HG03575 (cell line): ENCODE results near the gene ADAMTS17.

ENCODE experiments used
- ATAC-seq: cut with Tn5 transposase; IDR thresholded peaks from one replicate; pipeline ENCODE4 v1.9.1; 2021; ENCODE audit not compliant: unreplicated experiment, insufficient number of reproducible peaks, low FRiP score; ENCODE audit errors: extremely low read depth

Gene ADAMTS17

DNA sequence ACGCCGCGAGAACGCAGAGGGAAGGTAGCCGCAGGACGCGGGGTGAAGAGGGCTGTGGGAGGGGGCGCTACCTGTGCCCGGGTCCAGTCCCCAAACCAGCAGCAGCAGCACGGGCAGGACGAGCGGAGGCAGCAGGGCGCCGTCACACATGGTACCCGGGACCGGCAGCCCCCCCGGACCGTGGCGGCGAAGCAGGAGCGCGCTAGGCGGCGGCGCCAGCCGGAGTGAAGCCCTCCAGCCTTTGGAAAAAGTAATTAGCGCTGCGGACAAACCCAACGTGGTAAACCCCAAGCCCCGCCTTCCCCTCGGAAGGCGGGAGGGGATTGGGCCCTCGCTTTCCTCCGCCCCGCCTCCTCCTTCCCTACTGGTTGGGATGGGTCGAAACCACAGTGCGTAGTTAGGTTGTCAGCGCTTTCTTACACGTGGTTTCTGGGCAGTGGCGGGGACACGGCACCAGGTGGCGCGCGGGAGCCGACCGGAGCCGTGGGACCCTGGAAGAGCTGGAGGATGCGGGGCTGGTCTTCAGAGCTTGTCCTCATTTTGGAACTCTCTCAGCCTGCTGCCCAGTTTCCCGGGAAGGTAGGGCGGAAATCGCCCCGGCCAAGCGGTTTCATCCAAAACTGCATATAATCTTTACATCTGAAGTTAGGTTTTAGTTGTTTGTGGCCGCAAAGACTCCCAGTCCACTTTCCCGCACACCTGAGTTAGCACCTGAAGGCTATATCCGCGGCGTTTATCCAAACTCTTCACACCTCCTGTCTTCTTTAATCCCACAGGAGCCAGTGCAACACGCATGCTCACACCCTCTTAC lies at the start of gene ADAMTS17:
Gene ADAMTS17 (minus strand): TSS at position 226 of the 811 bp plus-strand sequence. CDS start 76 bp downstream, at position 150.
- ATAC-seq, result no peak

GRCh38 chr15:100385300-100386050 lies 43.7 kb upstream of the ADAMTS17 start:
- ATAC-seq, result no peak

DNA sequence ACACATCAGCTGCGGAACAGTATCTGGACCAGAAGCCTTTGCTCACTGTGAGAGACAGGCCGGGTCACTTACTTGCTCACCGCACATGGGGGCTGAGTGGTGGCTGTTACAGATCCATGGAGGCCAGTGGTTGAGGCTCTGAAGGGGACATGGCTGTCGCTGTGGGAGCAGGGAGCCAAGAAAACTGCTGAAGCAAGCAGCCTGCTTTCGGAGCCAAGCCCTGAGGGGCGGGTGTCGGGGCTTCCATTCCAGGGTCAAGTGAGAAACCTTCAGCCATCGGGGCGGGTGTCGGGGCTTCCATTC lies 42.3 kb upstream of the ADAMTS17 start:
- ATAC-seq, result no peak

GRCh38 chr15:100383302-100384107 lies 41.7 kb upstream of the ADAMTS17 start:
- no peak for ATAC-seq

DNA sequence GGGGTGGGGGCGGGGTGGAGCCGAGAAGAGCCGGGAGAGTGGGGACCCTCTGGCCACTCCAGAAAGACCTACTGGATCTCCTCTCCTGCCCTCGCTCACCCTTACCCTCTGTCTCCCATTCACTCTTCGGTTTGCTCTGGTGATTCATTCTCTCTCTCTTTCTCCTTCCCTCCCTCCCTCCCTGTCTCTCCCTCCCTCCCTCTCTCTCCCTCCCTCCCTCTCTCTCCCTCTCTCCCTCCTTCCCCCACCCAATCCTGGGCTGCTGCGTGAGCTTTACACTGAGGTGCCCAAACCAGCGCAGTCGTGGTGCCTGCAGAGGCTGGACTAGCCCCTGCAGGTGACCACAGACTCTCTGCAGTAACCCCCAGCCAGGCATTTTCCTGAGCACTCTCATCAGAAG lies 32.2 kb upstream of the ADAMTS17 start:
- ATAC-seq, result no peak

DNA sequence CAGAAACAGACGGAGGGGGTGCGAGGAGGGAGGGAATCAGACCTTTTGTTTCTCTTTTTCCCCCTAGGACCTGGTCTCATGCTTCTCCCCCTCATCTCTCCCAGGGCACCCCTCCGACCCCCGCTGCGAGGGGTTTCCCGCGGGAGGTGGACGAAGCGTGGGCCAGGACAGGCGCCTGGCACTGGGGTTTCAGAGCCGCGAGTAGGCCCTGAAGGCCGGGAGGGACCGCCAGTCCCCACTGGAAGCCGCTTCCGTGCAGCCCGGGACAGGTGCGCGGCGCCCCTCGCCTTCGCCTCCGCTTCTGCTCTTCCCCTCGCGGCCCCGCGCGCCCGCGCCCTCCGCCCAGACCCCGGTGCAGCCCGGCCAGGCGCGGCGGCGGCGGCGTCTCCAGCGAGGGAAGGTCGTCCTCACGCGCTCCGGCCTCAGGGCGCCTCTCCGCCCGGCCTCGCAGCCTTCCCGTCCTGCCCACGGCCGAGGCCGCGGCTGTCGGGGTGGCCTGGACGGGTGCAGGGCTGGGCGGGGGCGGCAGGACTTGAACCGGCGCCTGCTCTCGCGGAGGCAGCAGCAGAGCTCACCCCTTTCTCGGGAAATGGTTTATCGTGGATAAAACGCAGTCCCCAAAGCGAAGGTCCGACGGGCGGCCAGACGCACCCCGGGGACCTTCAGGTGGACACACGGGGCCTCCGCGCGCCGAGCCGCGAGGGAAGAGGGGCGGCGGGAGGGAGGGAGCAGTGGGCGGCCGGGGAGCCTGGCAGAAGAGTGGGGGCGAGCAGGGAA lies 31.5 kb upstream of the ADAMTS17 start:
- no peak for ATAC-seq

DNA sequence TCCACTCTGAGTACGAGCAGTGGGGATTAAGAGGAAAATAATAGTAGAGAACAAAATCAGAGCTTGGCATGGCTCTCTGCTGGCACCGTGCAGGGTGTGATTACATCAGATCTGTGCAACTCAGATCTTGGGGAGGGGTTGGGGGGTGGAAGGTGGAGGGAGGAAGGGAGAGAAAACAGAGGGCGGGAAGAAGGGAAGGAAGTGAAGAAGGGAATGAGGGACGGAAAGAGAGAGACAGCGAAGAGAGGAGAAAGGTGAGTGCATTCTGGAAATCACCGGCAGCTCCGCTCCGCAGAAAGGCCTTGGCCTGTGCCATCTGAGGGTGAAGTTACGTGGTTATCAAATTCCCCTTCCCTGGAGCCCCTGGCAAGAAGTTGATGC lies 31.0 kb upstream of the ADAMTS17 start:
- ATAC-seq, result no peak

DNA sequence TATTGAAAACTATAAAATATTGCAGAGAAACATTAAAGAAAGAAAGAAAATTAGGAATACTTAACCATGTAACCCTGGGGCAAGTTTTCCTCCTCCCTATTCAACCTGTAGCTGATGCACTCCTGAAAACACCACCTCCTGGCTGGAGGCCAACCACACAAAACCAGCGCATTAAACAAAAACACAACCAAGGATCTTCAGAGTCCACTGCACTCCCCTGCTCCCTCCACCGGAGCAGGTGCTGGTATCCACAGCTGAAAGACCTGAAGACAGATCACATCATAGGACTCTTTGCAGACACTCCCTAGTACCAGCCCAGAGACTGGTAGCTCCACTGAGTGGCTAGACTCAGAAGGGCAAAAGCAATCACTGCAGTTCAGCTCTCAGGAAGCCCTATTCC lies 13.6 kb upstream of the ADAMTS17 start:
- ATAC-seq, result no peak

DNA sequence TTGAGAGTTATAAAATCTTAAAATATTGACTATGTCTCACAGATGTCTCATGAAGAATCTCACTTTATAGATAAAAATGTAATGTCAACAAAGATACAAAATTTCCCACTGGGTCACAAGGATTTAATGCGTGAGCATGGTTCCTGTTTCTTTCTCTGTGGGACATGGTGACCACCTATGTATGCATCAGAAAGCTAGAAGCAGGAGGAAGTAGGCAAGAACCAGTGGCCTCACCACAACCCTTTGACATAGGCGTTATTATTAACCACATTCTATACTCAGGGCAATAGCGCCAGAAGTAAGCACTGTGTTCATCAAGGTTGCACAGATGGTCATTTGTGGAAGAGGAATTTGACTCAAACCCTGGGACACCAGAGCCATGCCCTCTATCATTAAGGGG lies 11.7 kb upstream of the ADAMTS17 start:
- no peak for ATAC-seq

DNA sequence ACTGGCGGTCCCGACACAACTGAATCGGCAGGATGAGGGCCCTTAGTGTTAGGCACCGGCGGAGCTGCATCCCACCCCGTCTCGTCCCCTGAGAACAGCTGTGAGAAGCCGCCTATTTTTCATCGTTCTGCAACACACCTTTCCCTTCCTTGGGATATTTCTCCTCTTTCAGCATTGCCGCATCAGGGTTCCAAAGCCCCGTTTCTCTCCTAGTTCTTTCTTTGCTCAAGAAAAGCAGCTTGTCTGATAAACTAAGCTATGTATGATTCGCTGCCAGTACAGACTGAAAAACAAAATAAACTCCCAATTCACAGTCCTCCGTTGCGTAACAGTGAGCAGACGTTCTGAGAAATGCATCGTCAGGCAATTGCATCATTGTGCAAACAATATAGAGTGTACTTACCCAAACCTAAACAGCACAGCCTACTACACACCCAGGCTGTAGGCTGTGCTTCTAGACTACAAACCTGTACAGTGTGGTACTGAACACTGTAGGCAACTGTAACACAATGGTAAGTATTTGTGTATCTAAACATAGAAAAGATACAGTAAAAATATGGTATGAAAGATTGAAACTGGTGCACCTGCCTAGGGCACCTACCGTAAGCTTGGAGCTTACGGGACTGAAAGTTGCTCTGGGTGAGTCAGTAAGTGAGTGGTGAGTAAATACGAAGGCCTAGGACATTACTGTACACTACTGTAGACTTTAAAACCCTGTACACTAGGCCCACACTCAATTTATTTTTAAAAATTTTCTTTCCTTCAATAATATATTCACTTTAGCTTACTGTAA lies 8.9 kb upstream of the ADAMTS17 start:
- ATAC-seq, result no peak

- peak; percentile 44 for ATAC-seq
These were observed 8.1 kb upstream of the ADAMTS17 start for GRCh38 chr15:100349696-100350433.

GRCh38 chr15:100349321-100349695 lies 7.5 kb upstream of the ADAMTS17 start:
- no peak for ATAC-seq

DNA sequence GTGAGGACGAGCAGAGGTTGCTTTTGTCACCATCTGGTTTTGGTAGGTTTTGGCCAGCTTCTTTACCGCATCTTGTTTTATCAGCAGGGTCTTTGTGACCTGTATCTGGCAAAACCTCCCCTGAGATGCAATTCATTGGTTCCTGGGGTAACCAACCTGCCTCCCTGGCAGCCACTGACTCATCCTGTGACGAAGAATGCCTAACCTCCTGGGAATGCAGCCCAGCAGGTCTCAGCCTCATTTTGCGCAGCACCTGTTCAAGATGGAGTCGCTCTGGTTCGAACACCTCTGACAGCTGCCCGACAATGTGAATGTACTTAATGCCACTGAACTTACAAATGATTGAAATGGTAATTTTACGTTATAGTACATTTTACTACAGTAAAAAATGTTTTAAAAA lies 6.8 kb upstream of the ADAMTS17 start:
- ATAC-seq, result no peak

DNA sequence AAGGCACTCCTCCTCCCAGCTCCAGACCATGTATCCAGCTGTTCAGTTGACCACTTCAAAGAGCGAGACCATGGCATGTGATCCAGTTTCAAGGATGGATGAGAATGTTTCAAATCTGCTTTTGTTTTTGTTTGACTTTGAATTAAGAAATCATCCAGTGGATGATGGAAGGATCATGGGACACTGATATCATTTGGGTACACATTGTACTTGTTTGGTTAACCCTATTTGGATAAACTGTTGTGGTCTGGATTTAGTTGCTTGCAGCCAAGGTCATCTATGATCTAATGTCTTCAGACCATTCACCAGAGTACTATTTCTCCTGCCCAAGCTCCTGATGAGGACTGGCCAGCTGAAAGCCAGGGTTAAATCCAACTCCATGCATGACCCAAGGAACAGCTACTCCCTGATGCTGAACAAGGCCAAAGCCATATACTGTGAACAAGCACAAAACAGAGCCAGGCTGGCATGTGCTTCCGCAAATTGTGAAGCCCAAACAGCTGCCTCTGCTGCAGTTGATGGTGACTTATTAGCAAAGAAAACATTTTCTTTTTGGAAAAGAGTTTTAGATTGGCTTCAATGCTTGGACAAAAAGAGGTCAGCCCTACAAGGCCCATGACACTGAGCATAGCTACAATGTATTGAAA lies 5.2 kb upstream of the ADAMTS17 start:
- no peak for ATAC-seq

DNA sequence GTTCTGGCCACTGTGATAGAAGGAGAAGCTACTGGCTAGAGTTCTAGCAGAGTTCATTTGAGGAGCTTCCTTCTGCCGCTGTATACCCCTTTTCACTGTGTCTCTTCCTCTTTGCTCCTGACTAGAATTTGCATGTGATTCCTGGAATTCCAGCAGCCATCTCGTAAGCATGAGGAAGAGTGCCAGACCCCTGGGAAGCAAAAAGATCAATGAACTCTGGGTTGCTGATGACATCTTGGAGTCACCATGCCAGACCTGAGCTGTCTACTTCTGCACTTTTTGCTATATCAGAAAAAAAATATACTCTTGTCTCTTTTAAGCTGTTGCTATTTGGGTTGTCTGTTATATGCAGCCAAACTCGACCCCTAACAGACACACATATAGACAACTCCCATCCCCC lies 3.7 kb upstream of the ADAMTS17 start:
- no peak for ATAC-seq

DNA sequence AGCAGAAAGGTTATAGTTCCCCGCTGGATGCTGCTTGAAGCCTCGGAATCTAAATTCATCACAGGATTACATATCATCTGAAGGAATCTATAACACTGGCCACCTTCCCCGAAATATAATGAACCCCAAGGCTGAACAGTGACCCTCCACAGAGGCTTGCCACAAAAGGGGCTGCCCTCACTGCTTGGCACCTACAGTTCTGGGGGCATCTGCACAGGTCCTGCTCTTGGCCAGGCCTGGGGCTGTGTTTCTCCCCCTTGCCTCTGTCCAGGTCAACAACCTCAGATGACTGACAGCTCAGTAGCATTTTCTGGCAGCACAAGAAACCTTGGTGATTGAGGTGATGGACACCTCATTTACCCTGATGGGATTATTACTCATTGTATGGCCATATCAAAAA lies 1.5 kb upstream of the ADAMTS17 start:
- no peak for ATAC-seq

- no peak for ATAC-seq
These were observed 481 bp downstream of the ADAMTS17 start for GRCh38 chr15:100341239-100341749.
